ENCODE results near the gene SPOCD1.

Gene SPOCD1

DNA sequence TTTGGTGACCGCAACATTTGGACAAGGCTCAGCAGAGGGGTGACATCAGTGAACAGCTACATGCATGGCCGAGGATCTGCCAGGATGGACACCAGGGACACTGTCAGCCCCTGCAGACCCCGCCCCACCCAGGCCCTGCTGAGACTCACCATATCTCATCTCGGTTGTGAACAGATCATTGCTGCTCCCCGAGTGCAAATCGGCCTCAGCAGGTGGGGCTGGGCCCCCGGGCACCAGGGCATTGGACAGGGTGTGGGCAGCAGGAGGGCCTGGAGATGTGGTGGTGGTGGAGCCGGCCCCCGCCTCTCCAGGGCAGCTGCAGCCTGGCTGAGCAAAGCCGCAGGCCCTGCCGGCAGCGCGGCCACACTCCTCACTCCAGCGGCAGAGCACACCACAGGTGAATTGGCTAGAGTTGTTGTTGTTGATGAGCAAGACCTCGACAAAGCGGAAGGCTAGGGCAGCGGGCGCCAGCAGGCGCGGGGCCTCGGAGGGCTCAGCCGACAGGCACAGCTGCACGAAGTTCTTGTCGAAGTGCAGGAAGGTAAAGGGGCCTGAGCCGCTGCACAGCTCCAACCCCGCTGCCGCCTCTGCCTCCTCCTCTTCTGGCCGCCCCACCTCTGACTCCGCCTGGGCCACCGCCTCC is 59.9 kb downstream of the SPOCD1 start:
- no peak for DNase-seq (ENCODE audit: low spot score)

GRCh38 chr1:31755197-31755611 is 60.6 kb downstream of the SPOCD1 start:
- peak; percentile 66 for DNase-seq (ENCODE audit: low spot score)

DNA sequence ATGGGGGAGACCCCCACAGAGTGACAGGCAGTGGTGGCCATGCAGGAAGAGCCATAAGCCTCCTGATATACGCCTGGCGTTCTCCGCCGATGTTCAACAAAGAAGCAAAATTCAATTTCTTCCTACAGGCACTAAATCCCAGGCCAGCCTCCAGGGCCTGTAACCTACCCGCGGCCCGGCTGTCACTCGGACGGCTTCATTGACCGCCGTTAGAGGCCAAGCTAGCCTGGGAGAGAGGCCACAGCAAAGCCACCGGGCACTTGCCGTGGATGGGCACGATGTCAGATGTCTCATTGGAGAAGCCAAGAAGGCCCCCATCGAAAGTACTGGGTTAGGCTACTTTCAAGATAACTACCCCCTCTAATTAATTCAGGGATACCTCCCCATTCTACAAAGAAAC is 61.4 kb downstream of the SPOCD1 start:
- no peak for DNase-seq (ENCODE audit: low spot score)

- peak; percentile 72 for DNase-seq (ENCODE audit: low spot score)
Measured at GRCh38 chr1:31753707-31754349, 62.0 kb downstream of the SPOCD1 start.

GRCh38 chr1:31752952-31753475 is 62.8 kb downstream of the SPOCD1 start:
- DNase-seq (ENCODE audit: low spot score), result no peak

- DNase-seq (ENCODE audit: low spot score), result no peak
Measured at GRCh38 chr1:31752258-31752657, 63.6 kb downstream of the SPOCD1 start.

DNA sequence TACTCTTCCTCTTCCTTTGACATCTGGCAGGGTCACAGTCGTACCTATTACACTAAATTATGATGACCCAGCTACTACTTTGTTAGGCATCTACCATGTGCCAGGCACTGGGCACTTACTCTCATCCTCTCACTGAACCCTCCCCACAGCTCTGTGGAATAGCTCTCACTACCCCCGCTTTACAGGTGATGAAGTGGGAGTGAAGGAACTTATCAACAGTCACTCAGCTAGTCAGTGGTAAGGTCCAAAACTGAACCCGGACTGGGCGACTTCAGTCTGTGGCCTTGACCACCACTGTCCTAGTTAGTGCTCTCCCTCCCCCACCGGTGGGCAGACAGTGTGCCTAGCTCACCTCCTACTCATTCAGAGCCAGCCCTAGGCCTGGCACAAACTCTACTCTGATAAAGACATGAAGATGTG is 64.0 kb downstream of the SPOCD1 start:
- no peak for DNase-seq (ENCODE audit: low spot score)

DNA sequence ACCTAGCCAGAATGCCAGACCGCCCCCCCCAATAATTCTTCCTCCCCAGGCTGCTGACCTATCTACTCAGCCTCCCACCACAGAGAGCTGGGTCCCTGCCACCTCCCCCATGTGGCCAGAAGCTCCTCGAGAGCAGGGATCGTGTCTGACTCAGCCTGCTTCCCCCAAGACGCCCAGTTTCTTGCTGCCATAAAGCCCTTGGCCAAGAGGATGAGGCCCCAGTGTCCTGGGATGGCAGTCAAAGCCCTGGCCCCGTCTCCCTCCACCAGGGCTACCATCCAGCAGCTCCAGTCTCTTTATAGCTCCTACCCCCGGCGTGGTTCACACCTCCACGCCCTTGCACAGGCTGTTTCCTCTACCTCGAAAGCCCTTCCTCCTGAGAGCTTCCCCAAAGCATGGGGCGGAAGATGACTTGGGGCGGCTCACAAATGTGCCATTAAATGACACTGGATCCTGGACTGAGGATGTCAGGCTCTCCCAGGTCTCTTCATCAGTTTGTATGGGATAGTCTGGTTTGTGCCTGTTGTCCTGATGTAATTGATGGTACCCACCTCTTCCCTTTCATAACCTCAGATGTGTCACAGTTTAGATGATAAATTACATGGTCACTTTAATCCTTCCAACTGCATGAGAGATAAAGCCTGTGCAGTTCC is 64.8 kb downstream of the SPOCD1 start:
- DNase-seq (ENCODE audit: low spot score), result no peak

DNA sequence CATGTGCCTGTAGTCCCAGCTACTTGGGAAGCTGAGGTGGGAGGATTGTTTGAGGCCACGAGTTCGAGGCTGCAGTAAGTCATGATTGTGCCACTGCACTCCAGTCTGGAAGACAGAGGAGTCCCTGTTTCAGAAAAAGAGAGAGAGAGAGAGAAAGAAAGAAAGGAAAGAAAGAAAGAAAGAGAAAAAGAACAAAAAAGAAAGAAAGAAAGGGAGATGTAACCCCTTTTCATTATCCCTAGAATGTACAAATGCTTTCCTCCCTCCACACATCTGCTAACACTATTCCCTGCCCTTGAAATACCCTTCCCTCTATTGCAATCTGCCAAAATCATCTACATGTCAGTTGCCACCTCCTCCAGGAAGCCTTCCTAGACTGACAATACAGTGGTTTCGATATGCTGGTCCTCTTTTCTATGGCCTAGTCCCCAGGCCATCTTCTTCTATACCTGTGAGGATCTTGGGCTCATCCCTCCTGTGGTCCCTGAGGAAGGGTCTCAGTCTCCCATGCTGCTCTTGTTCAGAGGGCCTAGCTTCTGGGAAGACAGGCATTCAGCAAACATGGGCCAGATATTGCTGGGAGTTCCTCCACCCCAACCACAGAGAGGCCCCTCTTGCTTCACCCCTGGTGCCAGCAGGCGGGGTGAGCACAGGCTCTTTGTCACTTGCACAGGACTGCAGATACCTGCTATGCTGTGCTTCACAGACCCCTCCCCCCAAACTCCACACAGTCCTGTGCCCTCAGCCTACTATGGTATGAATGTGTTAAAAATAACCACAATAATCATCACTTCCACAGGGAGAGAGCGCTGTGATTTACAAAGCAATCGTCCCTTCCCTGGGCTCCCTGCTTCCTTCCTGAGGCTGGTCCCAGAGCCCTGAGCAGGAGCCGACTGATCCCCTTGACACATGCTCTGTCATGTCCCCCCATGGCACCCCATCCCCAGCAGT is 65.8 kb downstream of the SPOCD1 start:
- DNase-seq (ENCODE audit: low spot score), result no peak

DNA sequence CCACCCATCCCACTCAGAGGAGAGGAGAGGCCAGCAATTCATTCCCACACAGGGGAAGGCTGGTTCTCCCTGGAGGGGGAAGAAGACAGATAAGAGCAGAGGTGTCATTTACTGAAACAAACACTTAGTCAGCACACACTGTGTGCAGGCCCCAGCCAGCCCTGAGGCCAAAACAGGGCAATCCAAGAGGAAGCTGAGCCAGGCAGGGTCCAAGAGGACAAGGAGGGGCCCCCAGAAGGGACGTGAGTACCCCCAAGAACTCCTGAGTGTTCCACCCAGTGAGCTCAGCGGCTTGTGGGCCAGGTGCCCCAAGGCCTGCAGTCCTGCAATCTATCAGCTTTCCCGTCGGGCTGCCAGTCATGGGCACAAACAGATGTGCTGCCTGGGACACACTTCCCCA is 67.5 kb downstream of the SPOCD1 start:
- DNase-seq (ENCODE audit: low spot score), result no peak

DNA sequence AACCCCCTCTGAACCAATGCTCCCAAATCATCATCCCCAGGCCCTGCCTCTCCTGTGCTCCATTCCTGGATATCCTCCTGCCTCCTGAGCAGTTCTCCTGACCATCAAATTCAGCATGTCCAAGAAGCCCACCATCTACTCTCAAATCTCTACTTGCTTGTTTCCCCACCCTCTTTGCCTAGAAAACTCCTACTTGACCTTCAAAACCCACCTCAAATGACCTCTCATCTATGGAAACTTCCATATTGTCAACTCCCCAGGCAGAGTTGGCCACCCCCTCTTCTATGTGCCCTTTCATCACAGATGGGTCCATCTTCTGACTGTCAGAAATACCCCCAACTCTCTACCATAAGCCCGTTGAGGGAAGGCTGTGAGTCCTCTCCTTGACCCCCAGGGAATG is 68.5 kb downstream of the SPOCD1 start:
- DNase-seq (ENCODE audit: low spot score), result no peak

DNA sequence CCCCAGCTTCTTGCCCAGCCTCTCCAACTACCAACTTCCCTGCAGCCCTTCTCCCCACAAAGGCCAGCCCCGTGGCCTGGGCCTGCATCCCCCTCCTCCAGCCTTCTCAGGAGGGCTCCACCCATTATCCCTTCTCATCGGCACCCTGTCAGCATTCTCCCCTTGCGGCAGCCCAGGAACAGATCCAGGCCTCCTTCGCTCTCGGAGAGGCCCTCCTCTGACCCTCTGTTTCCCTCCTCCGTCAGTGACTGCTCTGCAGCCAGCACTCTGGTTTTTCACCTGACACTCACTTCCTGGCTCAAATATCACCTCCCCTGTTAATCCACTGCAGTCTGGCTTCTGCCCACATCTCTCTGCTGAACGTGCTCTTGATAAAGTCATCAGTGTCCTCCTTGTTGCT is 69.1 kb downstream of the SPOCD1 start:
- DNase-seq (ENCODE audit: low spot score), result no peak

- DNase-seq (ENCODE audit: low spot score), result peak; percentile 50
Measured at GRCh38 chr1:31745946-31746670, 69.7 kb downstream of the SPOCD1 start.

DNA sequence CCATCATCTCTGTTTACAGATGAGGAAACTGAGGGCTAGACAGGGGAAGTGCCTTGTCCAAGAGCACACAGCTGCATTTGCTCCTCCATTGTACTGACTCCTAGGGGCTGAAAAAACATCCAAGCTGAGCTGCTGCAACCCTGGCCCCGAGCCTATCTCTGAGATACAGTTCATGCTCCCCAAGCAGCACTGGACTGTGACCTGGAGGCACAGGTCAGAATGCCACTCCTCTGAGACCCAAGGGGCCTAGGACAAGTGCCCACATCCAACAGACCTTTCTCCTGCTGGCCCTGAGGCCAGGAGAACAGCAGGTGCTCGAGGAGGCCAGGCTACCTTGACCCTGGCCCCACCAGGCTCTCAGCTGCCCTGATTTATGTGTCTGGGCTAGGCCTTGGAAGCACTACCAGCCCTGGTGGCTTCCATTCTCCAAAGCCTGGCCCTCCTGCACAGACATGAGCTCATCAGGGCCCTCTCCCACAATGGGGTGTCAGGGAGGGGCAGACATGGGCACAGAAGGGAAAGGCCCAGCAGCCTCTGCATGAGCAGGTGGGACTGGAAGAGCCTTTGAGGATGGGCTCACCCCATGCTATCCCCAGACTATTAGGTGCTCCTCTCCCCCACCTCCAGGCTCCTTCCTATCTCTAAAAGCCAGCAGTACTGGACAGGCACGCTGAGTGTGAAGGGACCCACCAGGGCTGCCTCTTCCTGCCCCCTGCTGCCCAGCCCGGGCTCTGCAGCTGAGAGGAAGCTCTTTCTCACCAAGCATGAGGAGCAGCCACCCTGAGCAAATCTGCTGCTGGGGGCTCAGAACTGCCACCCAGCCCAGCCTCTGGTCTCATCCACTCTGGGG is 70.5 kb downstream of the SPOCD1 start:
- peak; percentile 86 for DNase-seq (ENCODE audit: low spot score)

- no peak for DNase-seq (ENCODE audit: low spot score)
Measured at GRCh38 chr1:31744165-31744888, 71.5 kb downstream of the SPOCD1 start.

DNA sequence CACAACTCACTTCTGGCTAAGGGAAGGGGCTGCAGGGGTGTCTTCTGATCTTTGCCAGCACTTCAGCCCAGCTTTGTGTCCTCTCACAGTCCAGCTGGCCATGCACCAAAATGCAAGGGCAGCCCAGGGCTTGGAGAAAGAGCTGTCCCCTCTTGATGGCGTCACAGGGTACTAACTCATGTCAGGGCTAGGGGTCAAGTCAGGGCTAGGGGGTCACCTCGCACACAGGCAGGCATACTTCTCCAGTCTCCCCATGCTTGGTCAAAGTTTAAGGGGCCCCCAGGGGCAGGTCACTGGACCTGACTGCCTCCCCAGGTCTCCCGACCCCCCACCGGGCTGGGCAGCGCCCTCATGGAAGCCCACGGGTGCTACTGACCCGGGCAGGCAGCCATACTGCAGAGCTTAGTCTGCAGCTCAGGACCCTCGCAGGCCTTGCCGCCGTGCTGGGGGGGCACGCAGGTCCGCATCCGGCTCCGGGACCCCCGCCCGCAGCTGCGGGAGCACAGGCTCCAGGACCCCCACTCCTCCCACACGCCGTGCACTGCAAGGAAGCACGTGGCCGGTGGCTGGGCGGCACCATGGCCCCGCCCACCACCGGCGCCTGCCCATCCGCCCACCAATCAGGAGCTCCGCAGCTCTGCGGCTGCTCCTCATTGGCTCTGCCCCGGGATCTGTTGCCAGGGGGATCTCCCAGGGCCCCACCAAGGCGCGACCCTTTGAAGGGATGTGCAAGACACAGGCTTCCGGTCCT is 73.2 kb downstream of the SPOCD1 start:
- no peak for DNase-seq (ENCODE audit: low spot score)
